Activated CD4-positive, CD25-positive, alpha-beta regulatory T cell treated with anti-CD3 and anti-CD28 coated beads, Interleukin-2, amount 50 U/mL, for 24 hours (primary cell): Measurements from ENCODE around the gene EIPR1.
"Not testable (repeated sequence)": the region's sequence is repeated elsewhere in the genome, so short reads cannot be mapped to it uniquely, and the experiment has no call there.

ENCODE experiments used
- ATAC-seq, 2 donors: fragments of 150-1000 bp; cut with Tn5 transposase; one replicate each; pipeline ENCODE4 v1.10.0; 2021; ENCODE audit warnings: mild to moderate bottlenecking in 1 of 2, moderate library complexity in 1 of 2

EIPR1 gene

DNA sequence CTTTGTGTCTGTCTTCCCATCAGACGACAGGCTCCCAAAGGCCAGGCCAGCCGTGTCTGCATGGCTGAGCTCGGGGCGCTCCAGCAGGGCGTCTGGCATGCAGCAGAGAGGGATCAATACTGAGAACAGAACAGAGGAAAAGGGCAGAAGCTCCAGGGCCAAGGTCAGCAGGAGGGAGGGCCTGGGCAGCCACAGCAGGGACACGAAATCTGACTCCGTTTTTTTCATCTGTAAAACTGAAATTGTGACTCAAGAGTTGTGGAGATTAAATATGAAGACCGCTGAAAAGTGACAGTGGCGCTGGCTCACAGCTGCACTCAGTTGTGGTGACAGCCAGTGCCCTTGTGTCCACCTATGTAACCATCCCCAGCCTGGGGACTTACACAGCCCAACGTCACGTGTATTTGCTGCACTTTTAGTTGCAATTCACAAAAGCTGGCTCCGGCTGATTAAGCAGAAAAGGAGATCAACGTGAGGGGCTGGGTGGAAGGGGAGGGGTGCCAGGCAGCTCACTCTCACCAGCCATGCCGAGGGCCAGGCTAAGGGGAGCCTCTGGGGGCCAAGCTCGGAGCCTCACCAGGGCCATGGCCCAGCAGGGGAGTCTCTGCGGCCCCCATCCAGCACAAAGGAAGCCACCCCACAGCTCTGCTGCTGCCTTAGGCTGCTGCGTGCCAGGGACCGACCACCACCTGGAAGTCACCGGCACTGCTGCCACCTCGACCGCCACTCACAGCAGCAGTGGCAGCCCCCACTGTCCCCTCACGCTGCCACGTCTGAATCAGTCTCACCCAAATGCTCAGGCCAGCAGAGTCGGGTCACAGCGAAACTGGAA, 74.7 kb downstream of the EIPR1 start:
- peak; percentile 9 to 17 for ATAC-seq

DNA sequence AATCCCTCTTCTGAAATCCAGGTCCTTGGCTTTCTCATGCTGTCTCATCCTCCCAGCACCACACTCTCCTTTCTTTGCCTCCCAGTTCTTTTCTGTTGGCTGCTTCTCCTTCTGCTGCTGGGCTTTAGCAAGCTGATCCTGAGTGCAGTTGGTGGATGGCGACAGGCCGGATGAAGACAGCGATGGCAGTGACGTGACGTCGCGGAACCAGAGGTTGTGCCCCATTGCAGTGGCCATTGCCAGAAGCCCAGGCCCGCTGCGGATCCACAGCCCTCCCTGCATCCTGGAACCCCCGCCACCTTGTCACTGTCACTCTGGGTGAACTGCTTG, 75.2 kb downstream of the EIPR1 start:
- no peak for ATAC-seq

DNA sequence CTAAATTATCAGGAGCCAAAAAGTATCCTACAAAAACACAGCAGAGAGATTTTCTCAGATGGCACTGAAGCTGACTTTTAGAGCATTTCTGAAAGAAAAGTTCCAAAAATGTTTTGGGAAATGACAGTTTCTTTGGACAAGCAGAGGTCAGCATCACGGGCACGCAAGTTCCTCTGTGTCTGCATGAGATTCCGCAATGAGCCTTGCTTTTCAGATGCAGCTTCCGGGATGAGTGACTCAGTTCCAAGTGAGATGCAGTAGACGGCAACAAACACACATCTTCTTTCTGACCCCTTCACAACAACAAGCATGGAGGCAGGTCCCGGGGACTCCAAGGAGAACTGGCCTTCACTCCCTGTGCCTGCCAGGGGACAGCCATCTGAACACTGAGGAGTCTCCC, 76.6 kb downstream of the EIPR1 start:
- ATAC-seq: no peak

DNA sequence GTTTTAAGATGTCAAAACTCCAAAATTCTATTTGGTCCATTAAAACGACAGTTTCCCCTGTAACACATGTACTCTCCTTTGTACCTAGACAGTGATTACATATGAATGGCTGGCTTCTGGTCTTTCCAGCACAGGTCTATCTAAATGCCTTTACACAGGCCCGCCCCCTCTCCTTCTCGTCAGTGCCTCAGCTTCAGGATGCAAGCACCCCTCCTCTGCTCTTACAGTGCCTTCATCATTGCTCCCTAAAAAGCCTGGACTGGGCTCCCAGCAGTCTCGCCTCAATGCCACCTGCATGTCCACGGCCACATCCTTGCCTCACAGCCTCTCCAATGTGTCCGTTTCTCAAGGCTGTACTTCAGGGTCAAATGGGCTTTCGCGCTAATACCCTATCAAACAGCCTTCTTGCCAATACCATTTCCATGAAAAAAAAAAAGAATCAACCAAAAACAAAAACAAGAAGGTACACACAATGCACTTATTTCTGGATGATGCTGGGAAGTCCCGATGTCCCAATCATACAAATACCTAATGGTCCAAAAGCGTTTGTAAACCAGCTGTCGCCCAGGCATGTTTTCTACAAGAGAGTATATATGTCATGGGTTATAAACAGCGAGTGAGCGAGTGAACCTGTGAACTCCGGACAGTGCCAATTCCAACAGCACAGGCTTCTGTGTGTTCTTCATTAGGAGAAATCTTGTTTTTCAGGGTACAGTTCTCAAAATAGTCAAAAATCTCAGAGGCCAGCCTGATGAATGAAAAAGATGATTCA, 77.2 kb downstream of the EIPR1 start:
- ATAC-seq: no peak

DNA sequence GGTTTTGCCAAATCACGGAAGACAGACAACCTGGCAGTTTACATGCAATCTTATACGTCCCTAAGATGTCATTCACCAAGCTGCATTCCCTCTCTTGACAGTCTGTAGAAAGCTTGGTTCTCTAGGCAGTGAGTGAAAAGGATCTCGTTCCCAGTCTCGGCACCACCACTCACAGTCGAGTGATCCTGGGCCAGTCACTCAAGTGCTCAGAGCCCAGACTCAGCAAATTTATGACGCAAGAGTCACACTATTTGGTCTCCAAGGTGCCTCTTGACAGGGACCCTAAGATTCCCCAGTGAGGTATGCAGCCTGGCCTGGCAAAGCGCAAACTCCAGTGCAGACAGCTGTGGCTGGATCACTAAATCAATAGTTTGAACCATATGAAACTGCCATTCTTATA, 77.9 kb downstream of the EIPR1 start:
- no peak for ATAC-seq

DNA sequence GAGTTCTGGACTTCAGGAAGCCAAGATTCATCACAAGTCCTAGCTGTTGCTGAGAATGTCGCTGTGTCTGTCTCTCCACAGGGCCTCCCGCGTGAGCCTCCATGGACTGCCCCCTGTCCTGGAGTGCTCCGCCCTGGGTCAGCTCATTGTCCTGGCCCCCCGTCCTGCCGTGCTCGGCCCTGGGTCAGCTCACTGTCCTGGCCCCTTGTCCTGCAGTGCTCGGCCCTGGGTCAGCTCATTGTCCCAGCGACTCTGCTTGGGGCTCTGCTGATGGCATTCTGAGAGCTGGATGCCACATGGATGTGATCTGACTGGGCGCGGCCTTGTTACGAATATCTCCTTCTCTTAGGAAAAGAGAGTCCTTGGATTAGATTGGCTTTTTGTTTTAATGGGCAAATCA, 78.5 kb downstream of the EIPR1 start:
- no peak for ATAC-seq

DNA sequence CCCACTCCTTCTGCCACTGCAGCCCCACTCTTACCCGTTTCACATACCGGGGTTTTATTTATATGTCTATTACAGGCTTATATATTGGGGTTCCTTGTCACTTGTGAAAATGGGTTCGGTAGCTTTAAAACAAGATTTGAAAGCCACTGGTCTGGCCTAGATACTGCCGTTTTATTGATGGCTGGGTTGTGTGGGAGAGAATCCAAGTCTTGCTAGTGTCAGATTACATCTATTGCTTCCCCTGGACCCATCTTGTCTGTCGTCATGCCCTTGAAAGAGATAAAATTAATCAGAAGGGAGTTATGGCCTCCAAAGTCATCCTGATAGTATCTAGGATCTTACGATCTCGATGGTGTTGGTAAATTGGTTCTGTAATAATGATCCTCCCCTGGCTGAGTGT, 79.4 kb downstream of the EIPR1 start:
- no peak for ATAC-seq

DNA sequence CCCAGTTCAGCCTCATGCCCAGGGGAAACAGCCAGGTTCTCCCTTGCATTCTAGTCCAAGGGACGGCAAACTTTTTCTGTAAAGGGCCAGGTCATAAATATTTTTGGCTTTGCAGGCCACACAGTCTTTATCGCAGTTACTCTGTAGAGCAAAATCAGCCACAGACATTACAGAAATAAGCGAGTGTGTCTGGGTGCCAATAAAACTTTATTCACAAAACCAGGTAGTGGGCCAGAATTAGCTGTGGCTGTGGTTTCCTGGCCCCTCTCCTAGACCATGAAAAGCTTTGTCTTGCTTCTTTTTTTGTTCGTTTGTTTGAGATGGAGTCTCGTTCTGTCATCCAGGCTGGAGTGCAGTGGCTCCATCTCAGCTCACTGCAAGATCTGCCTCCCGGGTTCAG, 80.1 kb downstream of the EIPR1 start:
- ATAC-seq: no peak

DNA sequence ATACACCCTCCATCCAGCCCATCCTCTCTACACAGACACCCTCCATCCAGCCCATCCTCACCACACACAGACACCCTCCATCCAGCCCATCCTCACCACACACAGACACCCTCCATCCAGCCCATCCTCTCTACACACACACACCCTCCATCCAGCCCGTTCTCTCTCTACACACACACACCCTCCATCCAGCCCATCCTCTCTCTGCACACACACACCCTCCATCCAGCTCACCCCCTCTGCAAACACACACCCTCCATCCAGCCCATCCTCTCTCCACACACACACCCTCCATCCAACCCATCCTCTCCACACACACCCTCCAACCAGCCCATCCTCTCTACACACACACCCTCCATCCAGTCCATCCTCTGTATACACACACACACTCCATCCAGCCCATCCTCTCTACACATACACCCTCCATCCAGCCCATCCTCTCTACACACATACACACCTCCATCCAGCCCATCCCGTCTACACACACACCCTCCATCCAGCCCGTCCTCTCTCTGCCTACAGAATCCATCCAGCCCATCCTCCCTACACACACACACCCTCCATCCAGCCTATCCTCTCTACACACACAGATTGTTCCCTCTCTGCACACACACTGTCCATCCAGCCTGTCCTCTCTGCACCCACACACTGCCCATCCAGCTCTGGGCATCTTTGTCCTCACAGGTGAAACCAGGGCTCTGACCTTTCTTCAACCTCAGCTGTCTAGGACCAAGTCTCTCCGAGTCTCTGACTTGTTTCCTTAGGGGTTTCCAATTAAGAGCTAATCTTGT, 81.2 kb downstream of the EIPR1 start:
- no peak for ATAC-seq

DNA sequence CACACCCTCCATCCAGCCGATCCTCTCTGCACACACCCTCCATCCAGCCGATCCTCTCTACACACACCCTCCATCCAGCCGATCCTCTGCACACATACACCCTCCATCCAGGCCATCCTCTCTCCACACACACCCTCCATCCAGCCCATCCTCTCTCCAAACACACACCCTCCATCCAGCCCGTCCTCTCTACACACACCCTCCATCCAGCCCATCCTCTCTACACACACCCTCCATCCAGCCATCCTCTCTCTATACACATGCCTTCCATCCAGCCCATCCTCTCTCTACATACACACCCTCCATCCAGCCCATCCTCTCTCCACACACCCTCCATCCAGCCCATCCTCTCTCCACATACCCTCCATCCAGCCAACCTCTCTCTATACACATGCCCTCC, 83.1 kb downstream of the EIPR1 start:
- ATAC-seq: no peak

DNA sequence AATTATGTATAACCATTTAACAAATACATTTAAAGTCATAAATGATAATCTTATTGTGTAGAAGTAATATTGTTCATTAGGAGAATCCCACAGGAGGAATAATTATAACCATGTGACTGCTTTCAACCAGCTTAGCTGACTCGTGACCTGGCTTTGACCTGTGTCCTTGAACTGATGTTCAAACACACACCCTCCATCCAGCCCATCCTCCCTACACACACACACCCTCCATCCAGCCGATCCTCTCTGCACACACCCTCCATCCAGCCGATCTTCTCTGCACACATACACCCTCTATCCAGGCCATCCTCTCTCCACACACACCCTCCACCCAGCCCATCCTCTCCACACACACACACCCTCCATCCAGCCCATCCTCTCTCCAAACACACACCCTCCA, 83.5 kb downstream of the EIPR1 start:
- ATAC-seq: no peak

DNA sequence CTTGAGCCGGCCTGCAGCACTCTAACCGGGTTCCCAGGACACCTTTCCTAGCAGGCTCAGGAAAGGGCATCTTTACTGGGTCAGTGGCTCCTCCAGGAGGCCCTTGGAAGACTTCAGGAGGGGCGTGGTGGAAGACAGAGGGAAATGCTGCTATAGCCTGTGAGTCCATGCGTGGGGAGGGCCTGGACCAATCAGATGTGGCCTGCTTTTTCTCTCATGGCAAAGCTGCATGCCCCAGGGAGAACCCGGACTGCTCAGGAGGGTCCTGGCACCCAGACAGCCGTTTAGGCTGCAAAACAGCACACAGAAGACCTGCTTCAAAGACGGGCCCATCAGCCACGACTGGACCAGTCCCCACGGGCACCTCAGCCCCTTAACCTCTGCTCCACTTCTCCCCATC, 84.4 kb downstream of the EIPR1 start:
- no peak for ATAC-seq

DNA sequence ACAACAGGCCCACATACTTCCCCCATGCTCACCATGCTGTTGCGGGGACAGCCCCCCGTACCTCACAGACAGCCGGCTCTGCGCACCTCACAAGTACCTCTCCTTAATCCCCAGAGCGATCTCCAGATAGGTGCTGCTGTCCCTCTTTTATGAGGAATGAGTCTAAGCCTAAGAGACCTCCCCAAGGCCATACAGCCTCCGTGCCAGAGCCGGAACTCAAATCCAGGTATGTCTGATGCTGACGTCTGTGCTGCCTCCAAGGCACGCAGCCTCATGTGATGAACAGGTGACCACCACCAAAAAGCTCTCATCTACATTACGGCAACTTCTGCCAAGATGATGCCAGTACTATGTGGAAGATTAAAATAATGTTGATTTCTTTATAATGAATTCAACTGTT, 85.2 kb downstream of the EIPR1 start:
- no peak for ATAC-seq

DNA sequence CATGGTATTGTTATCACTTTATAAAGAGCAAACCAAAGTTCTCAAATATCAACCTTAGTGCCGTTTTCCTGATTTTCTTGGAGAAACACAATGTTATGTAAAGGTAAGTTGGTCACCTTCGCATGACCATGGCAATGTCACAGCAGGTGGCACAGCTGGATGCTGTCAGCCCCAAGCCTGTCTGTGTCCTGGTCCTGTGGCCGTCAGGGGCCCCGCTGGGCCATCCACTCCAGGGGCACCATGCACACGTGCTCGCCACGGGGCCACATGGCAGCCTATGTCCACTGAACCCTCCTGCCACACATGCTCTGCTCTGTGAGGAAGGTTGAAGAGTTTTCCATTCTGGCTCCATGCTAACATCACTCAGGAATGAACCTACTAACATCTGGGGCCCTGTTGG, 85.9 kb downstream of the EIPR1 start:
- no peak for ATAC-seq

DNA sequence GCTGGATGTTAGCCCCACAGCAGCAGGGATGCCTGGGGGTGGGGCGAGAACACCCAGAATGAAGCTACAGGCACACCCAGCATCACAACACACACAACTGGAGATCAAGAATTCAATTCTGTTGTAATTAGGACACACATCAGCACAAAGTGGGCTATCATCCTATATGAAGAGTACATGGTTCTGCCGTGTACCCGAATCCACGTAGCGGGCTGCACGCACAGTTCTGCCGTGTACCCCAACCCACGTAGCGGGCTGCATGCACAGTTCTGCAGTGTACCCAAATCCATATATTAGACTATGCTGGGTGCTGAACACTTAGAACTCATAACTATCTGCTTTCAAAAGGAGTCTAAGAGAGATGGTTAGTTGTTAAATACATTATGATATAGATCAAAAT, 86.5 kb downstream of the EIPR1 start:
- ATAC-seq: no peak

DNA sequence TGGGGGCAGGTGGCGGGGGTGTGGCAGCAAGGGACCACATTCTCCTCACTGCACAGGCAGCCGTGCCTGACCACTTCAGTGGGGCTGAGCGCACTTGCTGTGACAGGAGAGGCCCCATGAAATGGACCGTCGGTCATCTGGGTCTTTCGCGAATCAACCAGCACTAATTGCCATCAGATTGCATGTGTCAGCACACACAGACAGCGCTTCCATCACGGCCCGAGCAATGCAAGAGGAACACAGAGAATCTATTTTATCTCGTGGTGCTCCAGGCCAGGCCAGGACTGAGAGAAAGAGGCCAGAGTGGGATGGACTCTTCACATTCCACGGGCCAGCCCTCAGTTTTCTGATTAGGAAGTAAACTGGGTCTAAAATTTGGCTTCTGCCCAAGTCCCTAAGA, 87.0 kb downstream of the EIPR1 start:
- ATAC-seq: no peak

DNA sequence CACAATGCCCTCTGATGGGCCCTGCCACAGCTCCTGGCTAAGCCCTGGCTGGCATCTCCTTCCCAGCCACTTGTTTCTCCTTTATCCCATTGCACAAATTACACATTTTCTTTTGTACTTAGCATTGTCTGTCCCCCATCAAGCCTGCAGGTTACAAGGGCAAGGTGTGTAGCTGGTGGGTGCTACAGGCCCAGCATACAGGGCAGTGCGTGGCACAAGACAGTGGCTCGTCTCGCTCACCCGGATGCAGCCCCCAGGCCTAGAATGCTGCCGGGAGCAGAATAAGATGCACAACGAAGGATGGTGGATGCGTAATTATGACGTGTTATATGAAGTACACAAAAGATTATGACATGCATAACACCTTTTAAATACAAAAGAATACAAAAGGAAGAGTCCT, 87.6 kb downstream of the EIPR1 start:
- no peak for ATAC-seq

DNA sequence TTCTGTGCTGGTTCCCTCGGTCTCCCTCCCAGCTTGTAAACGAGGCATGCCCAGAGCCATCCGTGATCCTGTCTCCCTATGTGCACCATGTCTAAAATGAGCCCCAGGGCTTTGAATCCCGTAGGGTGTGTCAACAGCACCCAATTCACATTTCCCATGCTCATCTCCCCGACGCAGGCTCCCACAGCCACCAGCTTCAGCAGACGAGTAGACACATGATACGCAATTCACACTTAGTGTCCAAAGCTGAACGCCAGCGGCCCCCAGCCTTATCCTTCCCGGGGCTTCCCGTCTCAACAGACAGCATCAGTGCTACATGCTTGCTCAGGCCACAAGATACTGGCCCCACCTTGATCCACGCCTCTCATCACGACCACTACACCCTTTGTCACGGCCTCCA, 88.1 kb downstream of the EIPR1 start:
- no peak for ATAC-seq

DNA sequence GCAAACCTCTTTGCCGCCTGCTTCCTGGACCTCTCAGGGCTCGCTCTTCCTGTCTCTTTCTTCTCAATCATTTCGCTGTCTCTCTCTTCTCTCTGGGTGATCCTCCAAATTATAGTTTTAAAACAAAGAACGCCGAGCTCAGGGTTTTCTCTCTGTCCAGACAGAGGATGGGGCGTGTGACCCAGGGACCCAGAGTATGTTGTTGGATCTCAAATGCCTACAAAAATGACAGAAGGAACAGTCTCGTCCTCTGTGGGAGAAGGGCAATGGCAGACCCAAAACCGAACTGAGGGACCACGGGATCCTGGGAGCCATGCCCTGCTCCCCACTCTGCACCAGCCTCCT, 88.5 kb downstream of the EIPR1 start:
- no peak for ATAC-seq

DNA sequence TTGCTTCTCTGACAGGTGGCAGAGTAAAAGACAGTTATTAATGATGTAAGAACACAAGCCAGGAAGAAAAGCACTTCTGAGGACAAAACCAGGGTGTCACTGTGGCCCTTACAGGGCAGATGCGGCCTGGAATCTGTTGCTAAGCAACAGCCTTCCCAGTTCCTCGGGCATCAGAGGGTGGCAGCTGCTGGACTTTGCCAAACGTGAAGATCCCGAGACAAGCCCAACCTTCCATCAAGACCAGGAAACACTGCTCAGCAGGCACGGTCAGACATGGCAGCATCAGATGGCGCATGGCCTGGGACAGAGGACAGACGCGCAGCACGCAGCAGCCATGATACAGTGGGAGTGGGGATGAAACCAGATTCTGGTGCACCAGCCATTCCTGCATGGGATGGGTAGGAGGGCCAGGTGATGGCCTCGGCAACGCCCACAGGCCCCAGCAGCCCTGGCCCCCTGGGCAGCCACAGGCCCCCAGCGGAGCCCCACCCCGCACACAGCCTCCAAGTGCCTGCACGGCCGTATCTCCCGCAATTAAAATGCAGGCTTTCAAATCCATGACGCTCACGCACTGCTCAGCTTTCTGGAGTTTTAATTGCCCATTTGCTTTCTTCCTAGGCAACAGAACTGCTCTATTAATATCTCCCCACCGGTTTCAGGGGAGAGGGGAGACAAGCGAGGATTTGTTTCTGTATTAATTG, 89.0 kb downstream of the EIPR1 start:
- no peak for ATAC-seq

DNA sequence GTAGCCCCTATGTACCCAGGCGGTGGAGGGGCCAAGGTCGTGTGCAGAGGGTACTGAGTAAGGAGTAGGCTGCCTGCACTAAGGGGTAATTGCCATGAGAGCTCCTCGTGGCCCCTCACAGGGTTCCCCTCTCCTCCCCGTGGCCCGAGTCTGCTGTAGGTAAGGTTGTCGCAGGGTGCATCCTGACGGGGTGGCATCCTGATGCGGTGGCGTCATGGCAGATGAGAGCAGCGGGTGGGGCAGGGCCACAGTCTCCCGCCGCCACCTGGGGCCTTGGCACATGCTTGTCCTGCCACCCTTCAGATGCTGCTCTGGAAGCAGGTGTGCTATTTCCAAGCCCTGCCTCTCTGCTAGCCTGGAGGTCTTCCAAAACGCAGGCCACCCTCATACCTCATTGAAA, 89.7 kb downstream of the EIPR1 start:
- ATAC-seq: no peak

DNA sequence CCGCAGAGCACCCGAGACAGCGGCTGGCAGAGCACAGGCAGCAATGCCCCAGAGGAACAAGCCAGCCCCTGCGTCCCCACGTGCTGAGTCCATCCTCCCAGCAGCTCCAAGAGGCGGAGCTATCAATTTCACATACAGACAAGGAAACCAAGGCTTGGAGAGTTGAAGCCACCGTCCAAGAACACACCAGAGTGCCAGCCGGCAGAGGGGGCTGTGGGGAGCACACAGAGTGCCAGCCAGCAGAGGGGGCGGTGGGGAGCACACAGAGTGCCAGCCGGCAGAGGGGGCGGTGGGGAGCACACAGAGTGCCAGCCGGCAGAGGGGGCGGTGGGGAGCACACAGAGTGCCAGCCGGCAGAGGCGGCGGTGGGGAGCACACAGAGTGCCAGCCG, 91.0 kb downstream of the EIPR1 start:
- ATAC-seq: not testable (repeated sequence)
